ENCODE results near the gene TFAP2A.

- TF ChIP-seq PKNOX1 (IDR thresholded peaks at IDR 0.05), result no peak
- TF ChIP-seq FOXK2 (IDR thresholded peaks at IDR 0.05), result no peak
- no peak for TF ChIP-seq NFRKB (IDR thresholded peaks at IDR 0.05)
- TF ChIP-seq SUZ12 (IDR thresholded peaks at IDR 0.05), result no peak
- TF ChIP-seq HDGF (IDR thresholded peaks at IDR 0.05; ENCODE audit: borderline replicate concordance), result no peak
- TF ChIP-seq SP1 (IDR thresholded peaks at IDR 0.05), result no peak
- TF ChIP-seq BHLHE40 (IDR thresholded peaks at IDR 0.05; ENCODE audit: borderline replicate concordance), result no peak
- no peak for TF ChIP-seq FOXA1 (IDR thresholded peaks at IDR 0.05)
- TF ChIP-seq TARDBP (IDR thresholded peaks at IDR 0.05), result no peak
- TF ChIP-seq ELF4 (IDR thresholded peaks at IDR 0.05), result no peak
- TF ChIP-seq ZNF384 (IDR thresholded peaks at IDR 0.05), result no peak
These were observed 2.8 kb upstream of the TFAP2A start for GRCh38 chr6:10417681-10418104.
